HFF-Myc (cell line): ENCODE measurements around the gene E2F3.
"Not testable (repeated sequence)": the region's sequence is repeated elsewhere in the genome, so short reads cannot be mapped to it uniquely, and the experiment has no call there.

Source experiments
- DNase-seq: peaks from one replicate; pipeline ENCODE4 v3.0.0-alpha.2; 2011; ENCODE audit warnings: low read depth; ENCODE audit errors: extremely low read depth
- H3K4me3 ChIP-seq: replicated peaks from 2 replicates; pipeline ENCODE4 v1.5.1; 2011; ENCODE audit warnings: low read depth, mild to moderate bottlenecking, control low read depth, low read length
- TF ChIP-seq, protein P1 (sequence below): IDR thresholded peaks from 2 replicates; pipeline ENCODE4 v1.5.1; 2012; ENCODE audit warnings: mild to moderate bottlenecking, low read depth, low read length, control low read depth; ENCODE audit errors: missing control alignments

The E2F3 gene

DNA sequence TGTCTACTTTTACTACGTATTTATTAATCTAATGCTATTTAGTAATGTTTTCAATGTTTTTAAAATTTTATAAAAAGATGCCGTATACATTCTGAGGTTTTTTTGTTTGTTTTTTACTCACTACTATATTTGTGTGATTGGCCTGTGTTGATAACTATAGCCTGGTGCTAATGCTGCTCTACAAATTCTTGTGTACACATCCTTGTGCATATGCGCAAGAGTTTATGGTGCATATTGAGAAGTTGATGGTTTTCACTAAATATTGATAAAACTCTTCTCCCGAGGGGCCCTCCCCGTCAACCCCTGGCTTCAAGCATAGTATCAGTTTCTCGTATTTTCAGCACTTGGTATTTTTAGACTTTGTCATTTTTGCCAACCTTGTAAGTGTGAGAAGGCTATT is 59.9 kb downstream of the E2F3 start:
- no peak overlapping the region for H3K4me3 ChIP-seq
- TF ChIP-seq, protein P1, sequence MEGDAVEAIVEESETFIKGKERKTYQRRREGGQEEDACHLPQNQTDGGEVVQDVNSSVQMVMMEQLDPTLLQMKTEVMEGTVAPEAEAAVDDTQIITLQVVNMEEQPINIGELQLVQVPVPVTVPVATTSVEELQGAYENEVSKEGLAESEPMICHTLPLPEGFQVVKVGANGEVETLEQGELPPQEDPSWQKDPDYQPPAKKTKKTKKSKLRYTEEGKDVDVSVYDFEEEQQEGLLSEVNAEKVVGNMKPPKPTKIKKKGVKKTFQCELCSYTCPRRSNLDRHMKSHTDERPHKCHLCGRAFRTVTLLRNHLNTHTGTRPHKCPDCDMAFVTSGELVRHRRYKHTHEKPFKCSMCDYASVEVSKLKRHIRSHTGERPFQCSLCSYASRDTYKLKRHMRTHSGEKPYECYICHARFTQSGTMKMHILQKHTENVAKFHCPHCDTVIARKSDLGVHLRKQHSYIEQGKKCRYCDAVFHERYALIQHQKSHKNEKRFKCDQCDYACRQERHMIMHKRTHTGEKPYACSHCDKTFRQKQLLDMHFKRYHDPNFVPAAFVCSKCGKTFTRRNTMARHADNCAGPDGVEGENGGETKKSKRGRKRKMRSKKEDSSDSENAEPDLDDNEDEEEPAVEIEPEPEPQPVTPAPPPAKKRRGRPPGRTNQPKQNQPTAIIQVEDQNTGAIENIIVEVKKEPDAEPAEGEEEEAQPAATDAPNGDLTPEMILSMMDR = no peak
- DNase-seq = no peak

DNA sequence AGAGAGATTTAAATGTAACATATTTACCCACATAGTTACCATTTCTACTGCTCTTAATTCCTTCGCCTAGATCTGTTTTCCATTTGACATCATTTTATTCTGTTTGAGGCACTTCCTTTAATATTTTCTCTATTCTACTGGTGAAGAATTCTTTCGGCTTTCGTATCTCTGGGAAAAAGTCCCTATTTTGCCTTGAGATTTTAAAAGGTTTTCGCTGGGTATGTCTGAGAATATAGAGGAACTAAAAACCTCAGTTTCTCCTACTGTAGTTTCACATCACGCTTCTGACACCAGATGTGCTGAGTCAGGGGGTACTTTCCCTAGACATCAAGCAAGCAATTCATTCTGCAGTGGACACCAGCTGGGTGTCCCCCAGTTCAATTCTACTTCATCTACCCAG is 61.7 kb downstream of the E2F3 start:
- DNase-seq = no peak
- no peak overlapping the region for H3K4me3 ChIP-seq
- TF ChIP-seq, protein P1 = no peak

DNA sequence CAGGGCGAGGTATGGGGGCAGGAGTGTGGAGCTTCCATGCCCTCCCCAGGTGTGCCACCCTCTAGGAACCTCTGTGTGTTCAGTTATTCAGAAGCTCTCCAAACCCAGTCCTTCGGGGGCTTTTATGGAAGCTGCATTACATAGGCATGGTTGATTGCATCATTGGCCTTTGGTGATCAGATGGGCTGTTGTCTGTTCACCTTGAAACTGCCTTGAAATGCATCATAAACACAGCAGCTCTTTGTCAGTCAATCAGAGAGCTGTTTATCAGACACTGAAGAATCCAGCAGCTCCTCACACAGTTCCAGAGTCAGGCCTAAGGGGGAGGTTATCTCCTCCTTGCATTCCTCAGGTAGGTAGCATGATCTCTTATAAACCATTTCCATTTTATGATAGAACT is 62.4 kb downstream of the E2F3 start:
- no peak for DNase-seq
- H3K4me3 ChIP-seq = no peak overlapping the region
- TF ChIP-seq, protein P1 = no peak

DNA sequence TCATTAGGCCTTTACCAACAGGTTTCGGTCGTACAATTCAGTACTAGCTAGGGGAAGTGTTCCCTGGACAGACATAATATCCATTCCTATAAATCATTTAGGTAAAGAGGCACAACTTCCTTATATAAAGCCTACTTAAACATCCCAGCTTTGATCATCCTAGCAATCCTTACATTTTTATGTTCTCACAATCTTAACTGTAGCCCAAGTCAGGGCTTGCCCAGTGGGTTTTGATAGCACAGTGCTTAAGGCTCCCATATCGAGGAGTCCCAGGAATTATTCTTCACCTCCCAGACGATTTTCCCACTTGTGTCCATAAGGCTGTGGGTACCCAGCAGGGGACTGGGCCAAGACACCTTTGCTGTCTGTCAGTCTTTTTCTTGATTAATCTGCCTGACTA is 63.2 kb downstream of the E2F3 start:
- no peak for DNase-seq
- TF ChIP-seq, protein P1 = no peak
- no peak overlapping the region for H3K4me3 ChIP-seq

DNA sequence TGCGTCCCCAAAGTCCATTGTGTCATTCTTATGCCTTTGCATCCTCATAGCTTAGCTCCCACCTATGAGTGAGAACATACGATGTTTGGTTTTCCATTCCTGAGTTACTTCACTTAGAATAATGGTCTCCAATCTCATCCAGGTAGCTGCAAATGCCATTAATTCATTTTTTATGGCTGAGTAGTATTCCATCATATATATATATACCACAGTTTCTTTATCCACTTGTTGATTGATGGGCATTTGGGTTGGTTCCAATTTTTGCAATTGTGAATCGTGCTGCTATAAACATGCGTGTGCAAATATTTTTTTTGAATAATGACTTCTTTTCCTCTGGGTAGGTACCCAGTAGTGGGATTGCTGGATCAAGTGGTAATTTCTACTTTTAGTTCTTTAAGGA is 63.9 kb downstream of the E2F3 start:
- not testable (repeated sequence) for H3K4me3 ChIP-seq, DNase-seq

DNA sequence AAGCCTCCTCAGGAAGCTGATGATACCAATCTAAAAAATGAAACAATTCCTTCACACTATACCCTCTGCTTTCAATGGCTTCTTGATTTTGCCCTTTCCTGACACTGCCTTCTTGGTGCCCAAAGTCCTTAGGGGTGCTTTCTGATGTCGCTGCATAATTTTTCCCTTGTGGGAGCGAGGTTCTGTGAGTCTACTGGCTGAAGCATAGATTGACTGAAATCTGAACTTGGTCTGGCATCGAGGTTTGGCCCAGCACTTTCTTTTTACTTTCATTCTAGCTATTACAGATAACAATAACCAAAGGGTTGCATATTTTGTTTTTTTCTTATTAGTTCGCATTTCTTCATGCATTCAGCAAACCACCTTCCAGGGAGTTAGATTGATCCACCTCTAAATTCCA is 65.8 kb downstream of the E2F3 start:
- TF ChIP-seq, protein P1 = no peak
- no peak for DNase-seq
- no peak overlapping the region for H3K4me3 ChIP-seq

DNA sequence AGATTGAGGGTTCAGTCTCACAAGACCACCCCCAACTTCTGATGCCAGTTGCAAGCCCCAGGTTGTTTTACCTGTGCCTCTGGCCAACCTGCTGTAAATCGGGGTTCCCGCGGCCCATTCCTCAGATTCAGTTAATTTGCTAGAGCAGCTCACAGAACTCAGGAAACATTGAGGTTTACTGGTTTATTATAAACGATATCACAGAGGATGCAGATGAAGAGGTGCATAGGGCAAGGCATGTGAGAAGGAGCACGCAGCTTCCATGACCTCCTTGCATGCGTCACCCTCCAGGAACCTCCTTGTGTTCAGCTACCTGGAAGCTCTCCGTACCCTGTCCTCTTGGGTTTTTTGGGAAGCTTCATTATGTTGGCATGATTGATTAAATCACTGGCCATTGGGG is 66.5 kb downstream of the E2F3 start:
- DNase-seq = no peak
- H3K4me3 ChIP-seq = no peak overlapping the region
- TF ChIP-seq, protein P1 = no peak
